ENCODE results near the gene TRNAU1AP.
"Not testable (repeated sequence)": the region's sequence is repeated elsewhere in the genome, so short reads cannot be mapped to it uniquely, and the experiment has no call there.

The TRNAU1AP gene

GRCh38 chr1:28565726-28566125 is 12.8 kb downstream of the TRNAU1AP start:
- 100% methylated on average over 6 of the region's 6 CpGs for WGBS
- H3K9ac ChIP-seq (ENCODE audit: low read length) = no peak overlapping the region
- H3K4ac ChIP-seq (ENCODE audit: low read depth in 1 of 2, low read length in 2 of 2) = no peak overlapping the region
- no peak overlapping the region for H2AFZ ChIP-seq (ENCODE audit: low read depth, low read length)
- H2BK5ac ChIP-seq (ENCODE audit: low read depth, low read length, poor library complexity, severe bottlenecking) = no peak overlapping the region
- no peak overlapping the region for H2BK15ac ChIP-seq (ENCODE audit: low read depth, poor library complexity, severe bottlenecking)
- H3K4me1 ChIP-seq (ENCODE audit: control insufficient read depth, insufficient read depth, low read depth, low read length) = no peaks in the 10 kb centered on the region
- H4K8ac ChIP-seq (ENCODE audit: low read length) = no peak overlapping the region
- no peak overlapping the region for H3K4me3 ChIP-seq (ENCODE audit: insufficient read depth in 1 of 2, low read depth in 1 of 2, low read length in 2 of 2)
- peaks cover 53 to 74% of the 10 kb centered on the region in 2 experiments for H3K36me3 ChIP-seq (ENCODE audit: control insufficient read depth in 1 of 2, insufficient read depth in 2 of 2, low read depth in 1 of 2, low read length in 2 of 2)
- no peaks in the 10 kb centered on the region for H3K27me3 ChIP-seq (ENCODE audit: control insufficient read depth in 1 of 2, insufficient read depth in 1 of 2, low read length in 2 of 2)
- H2BK120ac ChIP-seq (ENCODE audit: low read depth, low read length) = no peak overlapping the region
- no peak overlapping the region for H2BK12ac ChIP-seq (ENCODE audit: low read length in 2 of 2)
- H3K27ac ChIP-seq (ENCODE audit: low read length, poor library complexity, severe bottlenecking) = no peak overlapping the region
- no peak for DNase-seq
- H3K14ac ChIP-seq (ENCODE audit: low read length in 2 of 2) = no peak overlapping the region
- H4K91ac ChIP-seq (ENCODE audit: low read length) = no peak overlapping the region
- H3K4me2 ChIP-seq (ENCODE audit: low read length, poor library complexity, severe bottlenecking) = no peak overlapping the region
- no peak overlapping the region for H3K23ac ChIP-seq (ENCODE audit: low read length in 2 of 2)
- H2AK5ac ChIP-seq (ENCODE audit: low read length, severe bottlenecking) = no peak overlapping the region
- H3K79me1 ChIP-seq (replicated peaks; ENCODE audit: low read length, poor library complexity, severe bottlenecking) = peaks cover 11% of the 10 kb centered on the region
- H3K9me3 ChIP-seq (ENCODE audit: control insufficient read depth, low read length) = no peaks in the 10 kb centered on the region
- H3K18ac ChIP-seq (ENCODE audit: low read depth in 1 of 2, low read length in 2 of 2) = no peak overlapping the region

GRCh38 chr1:28566931-28567330 is 14.0 kb downstream of the TRNAU1AP start:
- peaks cover 50 to 74% of the 10 kb centered on the region in 2 experiments for H3K36me3 ChIP-seq (ENCODE audit: control insufficient read depth in 1 of 2, insufficient read depth in 2 of 2, low read depth in 1 of 2, low read length in 2 of 2)
- no CpG with 5 or more reads among the region's 2 CpGs for WGBS
- H3K4ac ChIP-seq (ENCODE audit: low read depth in 1 of 2, low read length in 2 of 2) = no peak overlapping the region
- H3K4me1 ChIP-seq (ENCODE audit: control insufficient read depth, insufficient read depth, low read depth, low read length) = no peaks in the 10 kb centered on the region
- H3K9ac ChIP-seq (ENCODE audit: low read length) = no peak overlapping the region
- peaks cover 8% of the 10 kb centered on the region for H3K79me1 ChIP-seq (replicated peaks; ENCODE audit: low read length, poor library complexity, severe bottlenecking)
- H2BK5ac ChIP-seq (ENCODE audit: low read depth, low read length, poor library complexity, severe bottlenecking) = no peak overlapping the region
- no peak overlapping the region for H4K8ac ChIP-seq (ENCODE audit: low read length)
- no peak overlapping the region for H3K27ac ChIP-seq (ENCODE audit: low read length, poor library complexity, severe bottlenecking)
- H2BK120ac ChIP-seq (ENCODE audit: low read depth, low read length) = no peak overlapping the region
- H3K14ac ChIP-seq (ENCODE audit: low read length in 2 of 2) = no peak overlapping the region
- H4K91ac ChIP-seq (ENCODE audit: low read length) = no peak overlapping the region
- H3K4me3 ChIP-seq (ENCODE audit: insufficient read depth in 1 of 2, low read depth in 1 of 2, low read length in 2 of 2) = no peak overlapping the region
- no peak overlapping the region for H2BK15ac ChIP-seq (ENCODE audit: low read depth, poor library complexity, severe bottlenecking)
- no peak overlapping the region for H3K23ac ChIP-seq (ENCODE audit: low read length in 2 of 2)
- no peaks in the 10 kb centered on the region for H3K27me3 ChIP-seq (ENCODE audit: control insufficient read depth in 1 of 2, insufficient read depth in 1 of 2, low read length in 2 of 2)
- H2AFZ ChIP-seq (ENCODE audit: low read depth, low read length) = no peak overlapping the region
- no peak for DNase-seq
- H3K9me3 ChIP-seq (ENCODE audit: control insufficient read depth, low read length) = no peaks in the 10 kb centered on the region
- H3K4me2 ChIP-seq (ENCODE audit: low read length, poor library complexity, severe bottlenecking) = no peak overlapping the region
- H2BK12ac ChIP-seq (ENCODE audit: low read length in 2 of 2) = no peak overlapping the region
- H3K18ac ChIP-seq (ENCODE audit: low read depth in 1 of 2, low read length in 2 of 2) = no peak overlapping the region
- no peak overlapping the region for H2AK5ac ChIP-seq (ENCODE audit: low read length, severe bottlenecking)

GRCh38 chr1:28571911-28572310 is 19.0 kb downstream of the TRNAU1AP start:
- no peak overlapping the region for H2BK5ac ChIP-seq (ENCODE audit: low read depth, low read length, poor library complexity, severe bottlenecking)
- H3K9me3 ChIP-seq (ENCODE audit: control insufficient read depth, low read length) = no peaks in the 10 kb centered on the region
- H3K4me2 ChIP-seq (ENCODE audit: low read length, poor library complexity, severe bottlenecking) = no peak overlapping the region
- H3K36me3 ChIP-seq (ENCODE audit: control insufficient read depth in 1 of 2, insufficient read depth in 2 of 2, low read depth in 1 of 2, low read length in 2 of 2) = peaks cover 52 to 67% of the 10 kb centered on the region in 2 experiments
- H3K4ac ChIP-seq (ENCODE audit: low read depth in 1 of 2, low read length in 2 of 2) = no peak overlapping the region
- H3K79me1 ChIP-seq (replicated peaks; ENCODE audit: low read length, poor library complexity, severe bottlenecking) = peaks cover 8% of the 10 kb centered on the region
- no peaks in the 10 kb centered on the region for H3K27me3 ChIP-seq (ENCODE audit: control insufficient read depth in 1 of 2, insufficient read depth in 1 of 2, low read length in 2 of 2)
- no peak overlapping the region for H4K8ac ChIP-seq (ENCODE audit: low read length)
- no peak overlapping the region for H3K23ac ChIP-seq (ENCODE audit: low read length in 2 of 2)
- H2BK15ac ChIP-seq (ENCODE audit: low read depth, poor library complexity, severe bottlenecking) = no peak overlapping the region
- over 99% methylated on average over 4 of the region's 4 CpGs for WGBS
- H3K4me3 ChIP-seq (ENCODE audit: insufficient read depth in 1 of 2, low read depth in 1 of 2, low read length in 2 of 2) = no peak overlapping the region
- DNase-seq = no peak
- H3K14ac ChIP-seq (ENCODE audit: low read length in 2 of 2) = no peak overlapping the region
- no peak overlapping the region for H3K9ac ChIP-seq (ENCODE audit: low read length)
- H2BK12ac ChIP-seq (ENCODE audit: low read length in 2 of 2) = no peak overlapping the region
- H3K18ac ChIP-seq (ENCODE audit: low read depth in 1 of 2, low read length in 2 of 2) = no peak overlapping the region
- no peaks in the 10 kb centered on the region for H3K4me1 ChIP-seq (ENCODE audit: control insufficient read depth, insufficient read depth, low read depth, low read length)
- no peak overlapping the region for H4K91ac ChIP-seq (ENCODE audit: low read length)
- no peak overlapping the region for H2AK5ac ChIP-seq (ENCODE audit: low read length, severe bottlenecking)
- no peak overlapping the region for H2BK120ac ChIP-seq (ENCODE audit: low read depth, low read length)
- no peak overlapping the region for H2AFZ ChIP-seq (ENCODE audit: low read depth, low read length)
- H3K27ac ChIP-seq (ENCODE audit: low read length, poor library complexity, severe bottlenecking) = no peak overlapping the region

- H3K36me3 ChIP-seq (ENCODE audit: control insufficient read depth in 1 of 2, insufficient read depth in 2 of 2, low read depth in 1 of 2, low read length in 2 of 2) = peaks cover 50 to 67% of the 10 kb centered on the region in 2 experiments
- not testable (repeated sequence) for H3K18ac ChIP-seq (ENCODE audit: low read depth in 1 of 2, low read length in 2 of 2); H2BK15ac ChIP-seq (ENCODE audit: low read depth, poor library complexity, severe bottlenecking); H3K27me3 ChIP-seq (ENCODE audit: control insufficient read depth in 1 of 2, insufficient read depth in 1 of 2, low read length in 2 of 2); H4K8ac ChIP-seq (ENCODE audit: low read length); H3K4me1 ChIP-seq (ENCODE audit: control insufficient read depth, insufficient read depth, low read depth, low read length); H3K4me3 ChIP-seq (ENCODE audit: insufficient read depth in 1 of 2, low read depth in 1 of 2, low read length in 2 of 2); H2AFZ ChIP-seq (ENCODE audit: low read depth, low read length); H3K79me1 ChIP-seq (replicated peaks; ENCODE audit: low read length, poor library complexity, severe bottlenecking); H3K27ac ChIP-seq (ENCODE audit: low read length, poor library complexity, severe bottlenecking); H3K14ac ChIP-seq (ENCODE audit: low read length in 2 of 2); H2BK5ac ChIP-seq (ENCODE audit: low read depth, low read length, poor library complexity, severe bottlenecking); H3K9me3 ChIP-seq (ENCODE audit: control insufficient read depth, low read length); H3K4ac ChIP-seq (ENCODE audit: low read depth in 1 of 2, low read length in 2 of 2); H2BK12ac ChIP-seq (ENCODE audit: low read length in 2 of 2); H4K91ac ChIP-seq (ENCODE audit: low read length); H3K9ac ChIP-seq (ENCODE audit: low read length); H2AK5ac ChIP-seq (ENCODE audit: low read length, severe bottlenecking); H3K23ac ChIP-seq (ENCODE audit: low read length in 2 of 2); H3K4me2 ChIP-seq (ENCODE audit: low read length, poor library complexity, severe bottlenecking); H2BK120ac ChIP-seq (ENCODE audit: low read depth, low read length)
- WGBS = 88% methylated on average over 10 of the region's 12 CpGs
- DNase-seq = peak; percentile 40
Observed at GRCh38 chr1:28572891-28573290, 20.0 kb downstream of the TRNAU1AP start.

Data from mesenchymal stem cell (in vitro differentiated cells and primary cell).